Stimulated activated naive CD8-positive, alpha-beta T cell treated with anti-CD3 and anti-CD28 coated beads, Interleukin-15, Interleukin-2, amounts not matched to agents 100 ng/mL and 50 ng/mL, for 24 hours (primary cell): ENCODE results near the gene TRAPPC12.

ENCODE experiments used
- H3K27ac Mint-ChIP-seq: one replicate; pipeline ENCODE4 v1.8.0; 2021; ENCODE audit warnings: mild to moderate bottlenecking, mixed read lengths
- H3K27me3 Mint-ChIP-seq: one replicate; pipeline ENCODE4 v1.8.0; 2021; ENCODE audit warnings: mixed read lengths
- H3K36me3 Mint-ChIP-seq: one replicate; pipeline ENCODE4 v1.8.0; 2021; ENCODE audit warnings: low read depth, mixed read lengths
- H3K4me1 Mint-ChIP-seq: one replicate; pipeline ENCODE4 v1.8.0; 2021; ENCODE audit warnings: low read depth, mixed read lengths
- H3K4me3 Mint-ChIP-seq: one replicate; pipeline ENCODE4 v1.8.0; 2021; ENCODE audit warnings: mild to moderate bottlenecking, mixed read lengths
- H3K9me3 Mint-ChIP-seq: one replicate; pipeline ENCODE4 v1.8.0; 2021; ENCODE audit warnings: mixed read lengths

The TRAPPC12 gene

GRCh38 chr2:3379647-3380534 lies at the start of gene TRAPPC12:
TSS of gene TRAPPC12 (plus strand) at chr2:3379694. CDS start at chr2:3387624, 7,930 bp downstream.
- H3K9me3 Mint-ChIP-seq = no peaks in the 10 kb centered on the region
- no peaks in the 10 kb centered on the region for H3K27me3 Mint-ChIP-seq
- peak within 1 kb of the TSS; percentile 96 for H3K27ac Mint-ChIP-seq
- peaks cover 25% of the 10 kb centered on the region for H3K36me3 Mint-ChIP-seq
- H3K4me3 Mint-ChIP-seq = peak within 1 kb of the TSS; percentile 98
- H3K4me1 Mint-ChIP-seq = peaks cover 40% of the 10 kb centered on the region

GRCh38 chr2:3332133-3332532 lies 47.4 kb upstream of the TRAPPC12 start:
- Mint-ChIP-seq H3K9me3 (no peaks in the 10 kb centered on the region), H3K27ac (no peak overlapping the region), H3K36me3 (peaks cover 58% of the 10 kb centered on the region), H3K4me3 (no peak overlapping the region), H3K4me1 (no peaks in the 10 kb centered on the region), H3K27me3 (no peaks in the 10 kb centered on the region)

GRCh38 chr2:3334392-3335345 lies 44.8 kb upstream of the TRAPPC12 start:
- no peak overlapping the region for H3K27ac Mint-ChIP-seq
- H3K4me1 Mint-ChIP-seq = no peaks in the 10 kb centered on the region
- H3K36me3 Mint-ChIP-seq = peaks cover 63% of the 10 kb centered on the region
- no peaks in the 10 kb centered on the region for H3K9me3 Mint-ChIP-seq
- no peak overlapping the region for H3K4me3 Mint-ChIP-seq
- no peaks in the 10 kb centered on the region for H3K27me3 Mint-ChIP-seq

GRCh38 chr2:3336844-3337243 lies 42.6 kb upstream of the TRAPPC12 start:
- Mint-ChIP-seq H3K4me1 (no peaks in the 10 kb centered on the region), H3K27ac (no peak overlapping the region), H3K4me3 (no peak overlapping the region), H3K36me3 (peaks cover 62% of the 10 kb centered on the region), H3K27me3 (no peaks in the 10 kb centered on the region), H3K9me3 (no peaks in the 10 kb centered on the region)

- Mint-ChIP-seq H3K4me1 (no peaks in the 10 kb centered on the region), H3K36me3 (peaks cover 47% of the 10 kb centered on the region), H3K9me3 (no peaks in the 10 kb centered on the region), H3K27ac (no peak overlapping the region), H3K4me3 (no peak overlapping the region), H3K27me3 (no peaks in the 10 kb centered on the region)
These were observed 41.2 kb upstream of the TRAPPC12 start for GRCh38 chr2:3338340-3338739.

GRCh38 chr2:3340144-3340543 lies 39.4 kb upstream of the TRAPPC12 start:
- Mint-ChIP-seq H3K9me3 (no peaks in the 10 kb centered on the region), H3K36me3 (peaks cover 31% of the 10 kb centered on the region), H3K27me3 (no peaks in the 10 kb centered on the region), H3K27ac (no peak overlapping the region), H3K4me3 (no peak overlapping the region), H3K4me1 (no peaks in the 10 kb centered on the region)

GRCh38 chr2:3341336-3341735 lies 38.2 kb upstream of the TRAPPC12 start:
- Mint-ChIP-seq H3K27me3 (no peaks in the 10 kb centered on the region), H3K27ac (no peak overlapping the region), H3K4me3 (no peak overlapping the region), H3K4me1 (no peaks in the 10 kb centered on the region), H3K9me3 (no peaks in the 10 kb centered on the region), H3K36me3 (peaks cover 25% of the 10 kb centered on the region)

GRCh38 chr2:3342324-3342723 lies 37.2 kb upstream of the TRAPPC12 start:
- peaks cover 35% of the 10 kb centered on the region for H3K36me3 Mint-ChIP-seq
- H3K9me3 Mint-ChIP-seq = no peaks in the 10 kb centered on the region
- no peak overlapping the region for H3K27ac Mint-ChIP-seq
- H3K27me3 Mint-ChIP-seq = no peaks in the 10 kb centered on the region
- no peaks in the 10 kb centered on the region for H3K4me1 Mint-ChIP-seq
- no peak overlapping the region for H3K4me3 Mint-ChIP-seq

GRCh38 chr2:3343012-3343411 lies 36.5 kb upstream of the TRAPPC12 start:
- Mint-ChIP-seq H3K36me3 (peaks cover 36% of the 10 kb centered on the region), H3K9me3 (no peaks in the 10 kb centered on the region), H3K4me1 (no peaks in the 10 kb centered on the region), H3K4me3 (no peak overlapping the region), H3K27me3 (no peaks in the 10 kb centered on the region), H3K27ac (no peak overlapping the region)

- Mint-ChIP-seq H3K27ac (no peak overlapping the region), H3K9me3 (no peaks in the 10 kb centered on the region), H3K27me3 (no peaks in the 10 kb centered on the region), H3K4me3 (no peak overlapping the region), H3K4me1 (no peaks in the 10 kb centered on the region), H3K36me3 (peaks cover 43% of the 10 kb centered on the region)
These were observed 34.6 kb upstream of the TRAPPC12 start for GRCh38 chr2:3344897-3345296.

- Mint-ChIP-seq H3K4me3 (no peak overlapping the region), H3K27ac (no peak overlapping the region), H3K27me3 (no peaks in the 10 kb centered on the region), H3K4me1 (no peaks in the 10 kb centered on the region), H3K9me3 (peaks cover 6% of the 10 kb centered on the region), H3K36me3 (peaks cover 46% of the 10 kb centered on the region)
These were observed 33.9 kb upstream of the TRAPPC12 start for GRCh38 chr2:3345621-3346020.

GRCh38 chr2:3348767-3349166 lies 30.7 kb upstream of the TRAPPC12 start:
- H3K27ac Mint-ChIP-seq = no peak overlapping the region
- H3K36me3 Mint-ChIP-seq = peaks cover 66% of the 10 kb centered on the region
- no peaks in the 10 kb centered on the region for H3K4me1 Mint-ChIP-seq
- no peak overlapping the region for H3K4me3 Mint-ChIP-seq
- H3K9me3 Mint-ChIP-seq = peaks cover 12% of the 10 kb centered on the region
- H3K27me3 Mint-ChIP-seq = no peaks in the 10 kb centered on the region

- Mint-ChIP-seq H3K27me3 (no peaks in the 10 kb centered on the region), H3K27ac (no peak overlapping the region), H3K4me1 (no peaks in the 10 kb centered on the region), H3K4me3 (no peak overlapping the region), H3K9me3 (peaks cover 12% of the 10 kb centered on the region), H3K36me3 (peaks cover 71% of the 10 kb centered on the region)
These were observed 30.2 kb upstream of the TRAPPC12 start for GRCh38 chr2:3349211-3349693.

- Mint-ChIP-seq H3K9me3 (peaks cover 12% of the 10 kb centered on the region), H3K4me1 (peaks cover 10% of the 10 kb centered on the region), H3K4me3 (no peak overlapping the region), H3K27ac (no peak overlapping the region), H3K36me3 (peaks cover 53% of the 10 kb centered on the region), H3K27me3 (no peaks in the 10 kb centered on the region)
These were observed 24.5 kb upstream of the TRAPPC12 start for GRCh38 chr2:3354986-3355385.
